Measurements from ENCODE around the gene TOPBP1. TPM values are rescaled to one million over a fixed set of nuclear protein-coding genes. Genes with fewer than 3 reads are reported as not detected.

TOPBP1 gene
- total RNA-seq, 1 donor from 2014 or later = 18.2 TPM

GRCh38 chr3:133701435-133702358, 40.0 kb upstream of the TOPBP1 start:
- ATAC-seq (no peak), DNase-seq (no peak)
- TF ChIP-seq, protein P1, sequence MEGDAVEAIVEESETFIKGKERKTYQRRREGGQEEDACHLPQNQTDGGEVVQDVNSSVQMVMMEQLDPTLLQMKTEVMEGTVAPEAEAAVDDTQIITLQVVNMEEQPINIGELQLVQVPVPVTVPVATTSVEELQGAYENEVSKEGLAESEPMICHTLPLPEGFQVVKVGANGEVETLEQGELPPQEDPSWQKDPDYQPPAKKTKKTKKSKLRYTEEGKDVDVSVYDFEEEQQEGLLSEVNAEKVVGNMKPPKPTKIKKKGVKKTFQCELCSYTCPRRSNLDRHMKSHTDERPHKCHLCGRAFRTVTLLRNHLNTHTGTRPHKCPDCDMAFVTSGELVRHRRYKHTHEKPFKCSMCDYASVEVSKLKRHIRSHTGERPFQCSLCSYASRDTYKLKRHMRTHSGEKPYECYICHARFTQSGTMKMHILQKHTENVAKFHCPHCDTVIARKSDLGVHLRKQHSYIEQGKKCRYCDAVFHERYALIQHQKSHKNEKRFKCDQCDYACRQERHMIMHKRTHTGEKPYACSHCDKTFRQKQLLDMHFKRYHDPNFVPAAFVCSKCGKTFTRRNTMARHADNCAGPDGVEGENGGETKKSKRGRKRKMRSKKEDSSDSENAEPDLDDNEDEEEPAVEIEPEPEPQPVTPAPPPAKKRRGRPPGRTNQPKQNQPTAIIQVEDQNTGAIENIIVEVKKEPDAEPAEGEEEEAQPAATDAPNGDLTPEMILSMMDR (IDR thresholded peaks at IDR 0.05) = no peak
- no peak overlapping the region for H3K4me3 ChIP-seq
- H3K36me3 ChIP-seq = no peaks in the 10 kb centered on the region
- no peak overlapping the region for H3K27ac ChIP-seq
- H3K4me1 ChIP-seq = no peaks in the 10 kb centered on the region
- no peaks in the 10 kb centered on the region for H3K27me3 ChIP-seq (ENCODE audit: low read depth)
- H3K9me3 ChIP-seq = no peaks in the 10 kb centered on the region
- intact Hi-C loops (cut with DNase I) = no loop called here

GRCh38 chr3:133700351-133700750, 38.6 kb upstream of the TOPBP1 start:
- TF ChIP-seq, protein P1 (IDR thresholded peaks at IDR 0.05) = no peak
- Histone ChIP-seq H3K27ac (no peak overlapping the region), H3K4me3 (no peak overlapping the region), H3K4me1 (no peaks in the 10 kb centered on the region), H3K27me3 (ENCODE audit: low read depth) (no peaks in the 10 kb centered on the region), H3K36me3 (no peaks in the 10 kb centered on the region), H3K9me3 (no peaks in the 10 kb centered on the region)
- intact Hi-C loops (cut with DNase I) = no loop called here
- ATAC-seq (no peak), DNase-seq (no peak)

DNA sequence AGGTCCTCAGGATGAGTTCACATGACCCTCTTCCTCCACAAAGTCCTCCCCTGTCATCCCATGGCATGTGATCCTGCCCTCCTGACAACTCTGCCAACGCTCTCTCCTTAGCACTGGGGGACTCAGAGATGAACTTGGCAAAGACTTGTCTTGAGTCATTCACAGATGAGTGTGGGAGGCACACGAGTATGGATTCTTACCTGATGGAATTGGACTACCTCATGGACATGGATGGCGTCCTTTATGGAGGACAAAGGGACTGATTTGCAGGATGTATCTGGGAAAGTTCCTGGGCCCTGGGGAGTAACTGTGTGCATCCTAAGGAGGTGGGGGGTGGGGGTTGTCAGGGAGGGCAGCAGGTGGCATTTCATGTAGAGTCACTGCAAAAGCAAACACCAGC, 38.2 kb upstream of the TOPBP1 start:
- Histone ChIP-seq H3K9me3 (no peaks in the 10 kb centered on the region), H3K27ac (no peak overlapping the region), H3K4me3 (no peak overlapping the region), H3K27me3 (ENCODE audit: low read depth) (no peaks in the 10 kb centered on the region), H3K4me1 (no peaks in the 10 kb centered on the region), H3K36me3 (no peaks in the 10 kb centered on the region)
- DNase-seq (no peak), ATAC-seq (no peak)
- TF ChIP-seq, protein P1 (IDR thresholded peaks at IDR 0.05) = no peak
- intact Hi-C loops (cut with DNase I) = no loop called here

GRCh38 chr3:133699467-133699866, 37.7 kb upstream of the TOPBP1 start:
- H3K27me3 ChIP-seq (ENCODE audit: low read depth) = no peaks in the 10 kb centered on the region
- H3K9me3 ChIP-seq = no peaks in the 10 kb centered on the region
- no peaks in the 10 kb centered on the region for H3K4me1 ChIP-seq
- DNase-seq (no peak), ATAC-seq (no peak)
- intact Hi-C loops (cut with DNase I) = no loop called here
- TF ChIP-seq, protein P1 (IDR thresholded peaks at IDR 0.05) = no peak
- no peak overlapping the region for H3K4me3 ChIP-seq
- H3K27ac ChIP-seq = no peak overlapping the region
- no peaks in the 10 kb centered on the region for H3K36me3 ChIP-seq

GRCh38 chr3:133697960-133698359, 36.2 kb upstream of the TOPBP1 start:
- intact Hi-C loops (cut with DNase I) = no loop called here
- Histone ChIP-seq H3K4me3 (no peak overlapping the region), H3K9me3 (no peaks in the 10 kb centered on the region), H3K27ac (no peak overlapping the region), H3K36me3 (no peaks in the 10 kb centered on the region), H3K4me1 (no peaks in the 10 kb centered on the region), H3K27me3 (ENCODE audit: low read depth) (no peaks in the 10 kb centered on the region)
- DNase-seq = no peak
- ATAC-seq = no peak
- TF ChIP-seq, protein P1 (IDR thresholded peaks at IDR 0.05) = no peak
